Adipocyte (in vitro differentiated cells): ENCODE data around the gene PLEKHF1.

Experiments used
- DNase-seq: peaks from one replicate; pipeline ENCODE4 v3.0.0-alpha.2; 2015; ENCODE audit warnings: low read depth
- H3K27me3 ChIP-seq: replicated peaks from 2 replicates; pipeline ENCODE4 v1.7.0; 2013; ENCODE audit warnings: mild to moderate bottlenecking, low read length, moderate library complexity; ENCODE audit not compliant: control insufficient read depth, insufficient read depth
- H3K36me3 ChIP-seq: 2 replicates; pipeline ENCODE4 v1.7.0; 2013; ENCODE audit warnings: low read length, mild to moderate bottlenecking, moderate library complexity; ENCODE audit not compliant: control insufficient read depth, insufficient read depth, severe bottlenecking
- H3K4me1 ChIP-seq: 2 replicates; pipeline ENCODE4 v1.7.0; 2013; ENCODE audit warnings: mild to moderate bottlenecking, low read length, moderate library complexity; ENCODE audit not compliant: control insufficient read depth, insufficient read depth
- H3K4me3 ChIP-seq: 2 replicates; pipeline ENCODE4 v1.7.0; 2013; ENCODE audit warnings: mild to moderate bottlenecking, low read length, moderate library complexity
- H3K9ac ChIP-seq: 2 replicates; pipeline ENCODE4 v1.7.0; 2013; ENCODE audit warnings: mild to moderate bottlenecking, low read length, moderate library complexity
- H3K9me3 ChIP-seq: 2 replicates; pipeline ENCODE4 v1.7.0; 2013; ENCODE audit warnings: mild to moderate bottlenecking, low read length, moderate library complexity; ENCODE audit not compliant: control insufficient read depth

The PLEKHF1 gene

GRCh38 chr19:29636553-29637360, 28.5 kb upstream of the PLEKHF1 start:
- no peak for DNase-seq
- H3K4me3 ChIP-seq: no peak overlapping the region
- H3K9me3 ChIP-seq: peaks cover 9% of the 10 kb centered on the region
- H3K36me3 ChIP-seq: no peaks in the 10 kb centered on the region
- no peak overlapping the region for H3K9ac ChIP-seq
- H3K27me3 ChIP-seq: peaks cover 2% of the 10 kb centered on the region
- no peaks in the 10 kb centered on the region for H3K4me1 ChIP-seq

- no peak for DNase-seq
- no peak overlapping the region for H3K4me3 ChIP-seq
Measured at GRCh38 chr19:29639086-29639485, 26.2 kb upstream of the PLEKHF1 start.

GRCh38 chr19:29640231-29640630, 25.0 kb upstream of the PLEKHF1 start:
- Histone ChIP-seq H3K9me3 (no peaks in the 10 kb centered on the region), H3K9ac (no peak overlapping the region), H3K4me3 (no peak overlapping the region), H3K4me1 (peaks cover 6% of the 10 kb centered on the region), H3K36me3 (no peaks in the 10 kb centered on the region), H3K27me3 (peaks cover 2% of the 10 kb centered on the region)
- no peak for DNase-seq

More at GRCh38 chr19:29639086-29639485, 26.2 kb upstream of the PLEKHF1 start:
- H3K4me1 ChIP-seq: no peaks in the 10 kb centered on the region
- peaks cover 3% of the 10 kb centered on the region for H3K9me3 ChIP-seq
- H3K27me3 ChIP-seq: peaks cover 2% of the 10 kb centered on the region
- no peaks in the 10 kb centered on the region for H3K36me3 ChIP-seq
- H3K9ac ChIP-seq: no peak overlapping the region

- H3K36me3 ChIP-seq: no peaks in the 10 kb centered on the region
Measured at GRCh38 chr19:29641597-29641996, 23.7 kb upstream of the PLEKHF1 start.

GRCh38 chr19:29643361-29643935, 21.8 kb upstream of the PLEKHF1 start:
- no peak for DNase-seq
- Histone ChIP-seq H3K36me3 (no peaks in the 10 kb centered on the region), H3K9me3 (no peaks in the 10 kb centered on the region), H3K4me3 (no peak overlapping the region), H3K4me1 (peaks cover 18% of the 10 kb centered on the region), H3K9ac (no peak overlapping the region), H3K27me3 (no peaks in the 10 kb centered on the region)

More at GRCh38 chr19:29641597-29641996, 23.7 kb upstream of the PLEKHF1 start:
- Histone ChIP-seq H3K9ac (no peak overlapping the region), H3K27me3 (no peaks in the 10 kb centered on the region), H3K4me1 (peaks cover 18% of the 10 kb centered on the region), H3K9me3 (no peaks in the 10 kb centered on the region), H3K4me3 (no peak overlapping the region)
- no peak for DNase-seq

- no peak for DNase-seq
- no peaks in the 10 kb centered on the region for H3K9me3 ChIP-seq
- H3K4me3 ChIP-seq: no peak overlapping the region
- no peaks in the 10 kb centered on the region for H3K27me3 ChIP-seq
- H3K36me3 ChIP-seq: no peaks in the 10 kb centered on the region
- peaks cover 18% of the 10 kb centered on the region for H3K4me1 ChIP-seq
- H3K9ac ChIP-seq: no peak overlapping the region
Measured at GRCh38 chr19:29644210-29644609, 21.1 kb upstream of the PLEKHF1 start.

GRCh38 chr19:29645491-29645867, 19.8 kb upstream of the PLEKHF1 start:
- Histone ChIP-seq H3K9ac (peak overlapping the region; percentile 2), H3K4me3 (no peak overlapping the region), H3K36me3 (no peaks in the 10 kb centered on the region), H3K27me3 (no peaks in the 10 kb centered on the region), H3K9me3 (no peaks in the 10 kb centered on the region), H3K4me1 (peaks cover 18% of the 10 kb centered on the region)
- no peak for DNase-seq

GRCh38 chr19:29645911-29646310, 19.4 kb upstream of the PLEKHF1 start:
- Histone ChIP-seq H3K9ac (peak overlapping the region; percentile 2), H3K27me3 (no peaks in the 10 kb centered on the region), H3K4me3 (peak overlapping the region; percentile 64), H3K9me3 (no peaks in the 10 kb centered on the region), H3K36me3 (no peaks in the 10 kb centered on the region), H3K4me1 (peaks cover 18% of the 10 kb centered on the region)
- peak; percentile 61 for DNase-seq

GRCh38 chr19:29650772-29651387, 14.4 kb upstream of the PLEKHF1 start:
- peaks cover 4% of the 10 kb centered on the region for H3K9me3 ChIP-seq
- H3K9ac ChIP-seq: no peak overlapping the region
- no peak for DNase-seq
- no peaks in the 10 kb centered on the region for H3K36me3 ChIP-seq
- no peak overlapping the region for H3K4me3 ChIP-seq
- H3K27me3 ChIP-seq: no peaks in the 10 kb centered on the region
- peaks cover 6% of the 10 kb centered on the region for H3K4me1 ChIP-seq

GRCh38 chr19:29651622-29652394, 13.5 kb upstream of the PLEKHF1 start:
- Histone ChIP-seq H3K4me3 (no peak overlapping the region), H3K9me3 (peaks cover 4% of the 10 kb centered on the region), H3K27me3 (no peaks in the 10 kb centered on the region), H3K4me1 (no peaks in the 10 kb centered on the region), H3K9ac (no peak overlapping the region), H3K36me3 (no peaks in the 10 kb centered on the region)
- DNase-seq: no peak

- Histone ChIP-seq H3K4me3 (no peak overlapping the region), H3K9ac (no peak overlapping the region), H3K36me3 (no peaks in the 10 kb centered on the region), H3K9me3 (peaks cover 4% of the 10 kb centered on the region), H3K27me3 (no peaks in the 10 kb centered on the region), H3K4me1 (no peaks in the 10 kb centered on the region)
- DNase-seq: no peak
Measured at GRCh38 chr19:29653398-29653797, 11.9 kb upstream of the PLEKHF1 start.
